Measurements from ENCODE around the gene TADA2B. TPM values are rescaled to one million over a fixed set of nuclear protein-coding genes. Genes with fewer than 3 reads are reported as not detected.
A peak's percentile ranks its signal among the peaks of the same experiment; 100 is the strongest.

Gene TADA2B
- 26.9 and 27.9 TPM in 2 replicates for total RNA-seq

- H3K27me3 ChIP-seq (ENCODE audit: control insufficient read depth, insufficient read depth, low read length), result no peaks in the 10 kb centered on the region
- TF ChIP-seq CTCF (IDR thresholded peaks at IDR 0.05; ENCODE audit: insufficient read depth, low read length, poor library complexity, severe bottlenecking), result no peak
- peaks cover 2% of the 10 kb centered on the region for H3K36me3 ChIP-seq (ENCODE audit: control insufficient read depth, insufficient read depth, low read length)
- H3K4me3 ChIP-seq (ENCODE audit: low read depth, low read length), result peak within 1 kb of the TSS; percentile 62
- no peak for DNase-seq (ENCODE audit: low read depth)
Observed at GRCh38 chr4:7043284-7044136, at the start of gene TADA2B. Gene TADA2B, plus strand, starts transcription at chr4:7043372. Its CDS starts 208 bp downstream, at chr4:7043580.

- H3K4me3 ChIP-seq (ENCODE audit: low read depth, low read length), result no peak overlapping the region
- H3K36me3 ChIP-seq (ENCODE audit: control insufficient read depth, insufficient read depth, low read length), result peaks cover 1% of the 10 kb centered on the region
- no peak for DNase-seq (ENCODE audit: low read depth)
- no peak for TF ChIP-seq CTCF (IDR thresholded peaks at IDR 0.05; ENCODE audit: insufficient read depth, low read length, poor library complexity, severe bottlenecking)
- H3K27me3 ChIP-seq (ENCODE audit: control insufficient read depth, insufficient read depth, low read length), result no peaks in the 10 kb centered on the region
Observed at GRCh38 chr4:6996481-6996880, 46.7 kb upstream of the TADA2B start.

- DNase-seq (ENCODE audit: low read depth), result no peak
- no peak for TF ChIP-seq CTCF (IDR thresholded peaks at IDR 0.05; ENCODE audit: insufficient read depth, low read length, poor library complexity, severe bottlenecking)
- no peaks in the 10 kb centered on the region for H3K27me3 ChIP-seq (ENCODE audit: control insufficient read depth, insufficient read depth, low read length)
- peaks cover 1% of the 10 kb centered on the region for H3K36me3 ChIP-seq (ENCODE audit: control insufficient read depth, insufficient read depth, low read length)
- no peak overlapping the region for H3K4me3 ChIP-seq (ENCODE audit: low read depth, low read length)
Observed at GRCh38 chr4:6999172-7000086, 43.7 kb upstream of the TADA2B start.

- DNase-seq (ENCODE audit: low read depth), result no peak
- Histone ChIP-seq H3K4me3 (ENCODE audit: low read depth, low read length) (no peak overlapping the region), H3K27me3 (ENCODE audit: control insufficient read depth, insufficient read depth, low read length) (no peaks in the 10 kb centered on the region), H3K36me3 (ENCODE audit: control insufficient read depth, insufficient read depth, low read length) (peaks cover 1% of the 10 kb centered on the region)
- TF ChIP-seq CTCF (IDR thresholded peaks at IDR 0.05; ENCODE audit: insufficient read depth, low read length, poor library complexity, severe bottlenecking), result no peak
Observed at GRCh38 chr4:7000421-7001176, 42.6 kb upstream of the TADA2B start.

- H3K27me3 ChIP-seq (ENCODE audit: control insufficient read depth, insufficient read depth, low read length), result no peaks in the 10 kb centered on the region
- H3K4me3 ChIP-seq (ENCODE audit: low read depth, low read length), result no peak overlapping the region
- TF ChIP-seq CTCF (IDR thresholded peaks at IDR 0.05; ENCODE audit: insufficient read depth, low read length, poor library complexity, severe bottlenecking), result no peak
- DNase-seq (ENCODE audit: low read depth), result no peak
- peaks cover 1% of the 10 kb centered on the region for H3K36me3 ChIP-seq (ENCODE audit: control insufficient read depth, insufficient read depth, low read length)
Observed at GRCh38 chr4:7001271-7001670, 41.9 kb upstream of the TADA2B start.

Measured in kidney epithelial cell (primary cell).